Cardiac muscle cell (in vitro differentiated cells and primary cell): ENCODE results near the gene CUTA. TPM values are rescaled to one million over a fixed set of nuclear protein-coding genes. Genes with fewer than 3 reads are reported as not detected.
"Not testable (repeated sequence)": the region's sequence is repeated elsewhere in the genome, so short reads cannot be mapped to it uniquely, and the experiment has no call there.

Experiments
- DNase-seq, 2 donors: peaks; one replicate each; pipeline versions ENCODE4 v3.0.0 to v3.0.0-alpha.2; 2010 to 2017; ENCODE audit warnings: low read depth in 1 of 2, low spot score in 1 of 2
- H3K27ac ChIP-seq: fragments of 200-600 bp; sonication (generic); 2 replicates; pipeline ENCODE4 v1.5.1; 2016
- H3K27me3 ChIP-seq: fragments of 200-600 bp; sonication (generic); 2 replicates; pipeline ENCODE4 v1.6.0; 2016; ENCODE audit warnings: control low read depth
- H3K36me3 ChIP-seq: fragments of 200-600 bp; sonication (generic); 2 replicates; pipeline ENCODE4 v1.5.1; 2016; ENCODE audit warnings: control low read depth
- H3K4me1 ChIP-seq: fragments of 200-600 bp; sonication (generic); 2 replicates; pipeline ENCODE4 v1.8.1; 2017; ENCODE audit warnings: low read depth, mild to moderate bottlenecking, mixed run types
- H3K4me3 ChIP-seq: fragments of 200-600 bp; sonication (generic); 2 replicates; pipeline ENCODE4 v1.5.1; 2016; ENCODE audit warnings: mild to moderate bottlenecking
- H3K9me3 ChIP-seq: fragments of 200-600 bp; sonication (generic); 2 replicates; pipeline ENCODE4 v1.5.1; 2017; ENCODE audit warnings: low read depth, mild to moderate bottlenecking, control low read depth
- polyA plus RNA-seq: library from polyadenylated mRNA; unstranded; fragments of >200 nt; fragmentation: Nextera tagmentation; extraction: Ambion mirVana; gene quantifications from 2 replicates; pipeline ENCODE4 v1.2.1, GENCODE V29; 2016
- total RNA-seq: library from RNA; depleted of rRNA; stranded (reverse); fragments of >200 nt; gene quantifications from 2 replicates; pipeline ENCODE4 v1.2.3, GENCODE V29; 2016
- TF ChIP-seq, protein P1 (sequence below): IDR thresholded peaks from 2 replicates; pipeline ENCODE4 v1.5.1; 2012; ENCODE audit warnings: low read depth, mild to moderate bottlenecking, low read length

CUTA gene
- total and polyA plus RNA-seq, 2 experiments from 2014 or later: 304 to 501 TPM

DNA sequence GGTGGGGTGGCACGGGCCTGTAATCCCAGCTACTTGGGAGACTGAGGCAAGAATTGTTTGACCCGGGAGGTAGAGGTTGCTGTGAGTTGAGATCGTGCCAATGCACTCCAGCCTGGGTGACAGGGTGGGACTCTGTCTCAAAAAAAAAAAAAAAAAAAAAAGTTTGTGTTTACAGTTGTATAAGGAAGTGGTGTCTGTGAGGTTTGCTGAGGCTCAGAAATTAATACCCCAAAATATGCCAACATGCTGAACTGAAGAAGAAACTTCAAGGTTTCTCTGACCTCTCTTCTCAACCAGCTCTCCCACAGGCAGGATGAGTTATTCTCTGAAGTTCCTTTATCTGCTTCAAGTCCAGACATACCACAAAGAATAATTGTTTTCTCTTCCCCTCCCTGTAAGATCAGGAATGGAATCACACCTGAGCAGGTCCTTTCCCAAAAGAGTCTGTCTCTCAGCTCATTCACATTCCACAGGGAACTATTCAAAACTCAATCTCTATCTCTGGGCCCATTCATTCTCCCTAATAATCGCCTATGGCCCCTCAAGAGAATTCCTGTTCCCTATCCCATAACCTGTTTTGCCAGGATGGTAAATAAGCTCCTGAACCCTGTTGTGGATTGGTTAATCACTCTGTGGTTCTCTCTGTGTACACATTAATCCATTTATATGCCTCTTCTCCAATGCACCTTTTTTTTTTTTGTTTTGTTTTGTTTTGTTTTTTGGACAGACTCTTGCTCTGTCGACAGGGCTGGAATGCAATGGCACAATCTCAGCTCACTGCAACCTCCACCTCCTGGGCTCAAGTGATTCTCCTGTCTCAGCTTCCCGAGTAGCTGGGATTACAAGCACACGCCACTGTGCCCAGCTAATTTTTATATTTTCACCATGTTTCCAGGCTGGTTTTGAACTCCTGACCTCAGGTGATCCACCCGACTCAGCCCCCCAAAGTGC, 43.7 kb downstream of the CUTA start:
- DNase-seq: peak in 1 of 2 donors; percentile 21
- TF ChIP-seq, protein P1, sequence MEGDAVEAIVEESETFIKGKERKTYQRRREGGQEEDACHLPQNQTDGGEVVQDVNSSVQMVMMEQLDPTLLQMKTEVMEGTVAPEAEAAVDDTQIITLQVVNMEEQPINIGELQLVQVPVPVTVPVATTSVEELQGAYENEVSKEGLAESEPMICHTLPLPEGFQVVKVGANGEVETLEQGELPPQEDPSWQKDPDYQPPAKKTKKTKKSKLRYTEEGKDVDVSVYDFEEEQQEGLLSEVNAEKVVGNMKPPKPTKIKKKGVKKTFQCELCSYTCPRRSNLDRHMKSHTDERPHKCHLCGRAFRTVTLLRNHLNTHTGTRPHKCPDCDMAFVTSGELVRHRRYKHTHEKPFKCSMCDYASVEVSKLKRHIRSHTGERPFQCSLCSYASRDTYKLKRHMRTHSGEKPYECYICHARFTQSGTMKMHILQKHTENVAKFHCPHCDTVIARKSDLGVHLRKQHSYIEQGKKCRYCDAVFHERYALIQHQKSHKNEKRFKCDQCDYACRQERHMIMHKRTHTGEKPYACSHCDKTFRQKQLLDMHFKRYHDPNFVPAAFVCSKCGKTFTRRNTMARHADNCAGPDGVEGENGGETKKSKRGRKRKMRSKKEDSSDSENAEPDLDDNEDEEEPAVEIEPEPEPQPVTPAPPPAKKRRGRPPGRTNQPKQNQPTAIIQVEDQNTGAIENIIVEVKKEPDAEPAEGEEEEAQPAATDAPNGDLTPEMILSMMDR: no peak
- H3K27me3 ChIP-seq: no peaks in the 10 kb centered on the region
- H3K27ac ChIP-seq: no peak overlapping the region
- H3K9me3 ChIP-seq: no peaks in the 10 kb centered on the region
- no peak overlapping the region for H3K4me3 ChIP-seq
- H3K36me3 ChIP-seq: no peaks in the 10 kb centered on the region
- peaks cover 20% of the 10 kb centered on the region for H3K4me1 ChIP-seq

DNA sequence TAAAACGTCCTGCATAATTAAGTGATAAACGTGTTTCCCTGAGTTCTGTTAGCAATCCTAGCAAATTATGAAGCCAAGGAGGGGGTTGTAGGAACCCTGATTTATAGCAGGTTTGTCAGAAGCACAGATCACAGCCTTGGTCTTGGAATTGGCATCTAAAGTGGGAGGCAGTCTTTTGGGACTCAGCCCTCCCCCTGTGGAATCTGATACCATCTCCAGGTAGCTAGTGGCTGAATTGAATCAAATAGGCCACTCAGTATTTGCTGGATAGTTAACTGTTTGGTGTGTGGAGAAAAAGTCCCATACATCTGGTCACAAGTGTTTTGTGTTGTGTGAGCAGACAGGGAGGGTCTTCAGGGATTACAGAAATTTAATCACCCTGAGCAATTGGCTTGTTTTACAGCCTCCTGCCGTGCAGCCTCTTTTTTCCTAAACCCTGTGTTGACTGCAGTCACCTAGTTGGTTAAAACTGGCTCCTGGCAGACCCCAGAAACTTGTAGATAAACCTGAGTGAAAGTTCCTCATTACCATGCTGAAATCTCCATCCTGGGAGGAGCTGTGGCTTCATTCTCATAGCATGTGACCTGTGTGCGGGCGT, 45.3 kb downstream of the CUTA start:
- no peaks in the 10 kb centered on the region for H3K36me3 ChIP-seq
- H3K9me3 ChIP-seq: no peaks in the 10 kb centered on the region
- no peak for DNase-seq
- no peak overlapping the region for H3K4me3 ChIP-seq
- TF ChIP-seq, protein P1: no peak
- no peaks in the 10 kb centered on the region for H3K27me3 ChIP-seq
- peak overlapping the region; percentile 76 for H3K27ac ChIP-seq
- H3K4me1 ChIP-seq: peaks cover 15% of the 10 kb centered on the region

DNA sequence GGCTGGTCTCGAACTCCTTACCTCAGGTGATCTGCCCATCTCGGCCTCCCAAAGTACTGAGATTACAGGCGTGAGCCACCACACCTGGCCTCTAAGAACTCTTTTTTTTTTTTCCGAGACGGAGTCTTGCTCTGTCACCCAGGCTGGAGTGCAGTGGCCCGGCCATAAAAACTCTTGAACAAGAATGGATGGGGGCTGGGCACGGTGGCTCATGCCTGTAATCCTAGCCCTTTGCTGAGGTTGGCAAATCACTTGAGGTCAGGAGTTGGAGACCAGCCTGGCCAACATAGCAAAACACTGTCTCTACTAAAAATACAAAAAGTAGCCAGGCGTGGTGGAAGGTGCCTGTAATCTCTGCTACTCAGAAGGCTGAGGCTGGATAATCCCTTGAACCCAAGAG, 46.0 kb downstream of the CUTA start:
- not testable (repeated sequence) for H3K4me3 ChIP-seq, H3K36me3 ChIP-seq, DNase-seq, H3K27me3 ChIP-seq, H3K9me3 ChIP-seq, H3K27ac ChIP-seq
- peaks cover 15% of the 10 kb centered on the region for H3K4me1 ChIP-seq

DNA sequence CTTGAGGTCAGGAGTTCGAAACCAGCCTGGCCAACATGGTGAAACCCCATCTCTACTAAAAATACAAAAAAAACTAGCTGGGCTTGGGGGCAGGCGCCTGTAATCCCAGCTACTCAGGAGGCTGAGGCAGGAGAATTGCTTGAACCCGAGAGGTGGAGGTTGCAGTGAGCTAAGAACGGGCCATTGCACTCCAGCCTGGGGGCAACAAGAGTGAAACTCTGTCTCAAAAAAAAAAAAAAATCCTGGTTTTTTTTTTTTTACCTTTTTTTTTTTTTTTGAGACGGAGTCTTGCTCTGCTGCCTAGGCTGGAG, 50.2 kb downstream of the CUTA start:
- Histone ChIP-seq H3K27ac (peak overlapping the region; percentile 57), H3K4me1 (peaks cover 17% of the 10 kb centered on the region)
- not testable (repeated sequence) for DNase-seq, H3K27me3 ChIP-seq, H3K36me3 ChIP-seq, H3K4me3 ChIP-seq, H3K9me3 ChIP-seq

DNA sequence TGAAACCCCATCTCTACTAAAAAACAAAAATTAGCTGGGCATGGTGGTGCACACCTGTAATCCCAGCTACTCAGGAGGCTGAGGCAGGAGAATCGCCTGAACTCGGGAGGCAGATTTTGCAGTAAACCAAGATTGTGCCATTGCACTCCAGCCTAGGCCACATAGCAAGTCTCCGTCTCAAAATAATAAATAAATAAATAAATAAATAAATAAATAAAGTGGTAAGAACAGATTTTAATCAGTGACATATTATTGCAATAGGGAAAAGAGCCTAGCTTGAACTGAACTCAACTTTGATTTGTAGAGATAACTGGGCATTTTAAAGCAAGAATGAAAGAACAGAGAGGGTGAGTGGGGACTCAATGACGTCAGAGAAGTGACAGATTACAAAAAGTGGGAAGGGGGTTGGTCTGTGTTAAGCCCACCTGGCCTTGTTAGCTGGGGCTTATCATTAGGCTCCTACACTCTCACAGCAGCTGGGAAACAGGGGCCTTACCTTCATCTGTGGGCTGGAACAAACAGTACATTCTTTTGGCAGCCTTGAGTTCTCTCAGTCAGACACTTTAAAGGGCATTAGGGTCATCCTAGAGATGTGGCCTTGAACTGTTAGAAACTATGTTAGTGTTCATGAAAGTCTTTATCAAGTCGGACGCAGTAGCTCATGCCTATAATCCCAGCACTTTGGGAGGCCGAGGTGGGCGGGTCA, 50.7 kb downstream of the CUTA start:
- TF ChIP-seq, protein P1: no peak
- peaks cover 13% of the 10 kb centered on the region for H3K4me1 ChIP-seq
- H3K4me3 ChIP-seq: no peak overlapping the region
- DNase-seq: no peak
- no peaks in the 10 kb centered on the region for H3K9me3 ChIP-seq
- H3K27ac ChIP-seq: peak overlapping the region; percentile 57
- no peaks in the 10 kb centered on the region for H3K27me3 ChIP-seq
- H3K36me3 ChIP-seq: no peaks in the 10 kb centered on the region

Other genes starting within 250 kb of the CUTA start
- 70.6 and 94.6 TPM in 2 replicates for gene COL11A2, start 225.6 kb downstream of the CUTA start, total RNA-seq
- 59.6 and 63.8 TPM in 2 replicates for gene COL11A2, start 225.6 kb downstream of the CUTA start, polyA plus RNA-seq
- 38.1 and 46.7 TPM in 2 replicates for gene RXRB, start 217.4 kb downstream of the CUTA start, total RNA-seq
- gene RXRB, start 217.4 kb downstream of the CUTA start, polyA plus RNA-seq: 37.8 and 39.6 TPM in 2 replicates
- gene SLC39A7, start 217.2 kb downstream of the CUTA start, total RNA-seq: 147 and 150 TPM in 2 replicates
- 35.1 and 51.3 TPM in 2 replicates for gene SLC39A7, start 217.2 kb downstream of the CUTA start, polyA plus RNA-seq
- 45.4 and 45.7 TPM in 2 replicates for gene HSD17B8, start 213.5 kb downstream of the CUTA start, total RNA-seq
- gene HSD17B8, start 213.5 kb downstream of the CUTA start, polyA plus RNA-seq: 47.6 and 68.0 TPM in 2 replicates
- gene RING1, start 209.6 kb downstream of the CUTA start, total RNA-seq: 37.0 and 51.4 TPM in 2 replicates
- gene RING1, start 209.6 kb downstream of the CUTA start, polyA plus RNA-seq: 42.1 and 44.2 TPM in 2 replicates
- gene VPS52, start 146.2 kb downstream of the CUTA start, total RNA-seq: 34.4 and 37.1 TPM in 2 replicates
- 55.2 and 64.8 TPM in 2 replicates for gene VPS52, start 146.2 kb downstream of the CUTA start, polyA plus RNA-seq
- gene RPS18, start 146.0 kb downstream of the CUTA start, total RNA-seq: 2,022 and 2,161 TPM in 2 replicates
- 1,298 and 1,698 TPM in 2 replicates for gene RPS18, start 146.0 kb downstream of the CUTA start, polyA plus RNA-seq
- 11.7 and 15.5 TPM in 2 replicates for gene B3GALT4, start 141.0 kb downstream of the CUTA start, total RNA-seq
- gene B3GALT4, start 141.0 kb downstream of the CUTA start, polyA plus RNA-seq: 11.0 and 15.8 TPM in 2 replicates
- 34.8 and 58.9 TPM in 2 replicates for gene WDR46, start 128.9 kb downstream of the CUTA start, total RNA-seq
- 46.3 and 70.4 TPM in 2 replicates for gene WDR46, start 128.9 kb downstream of the CUTA start, polyA plus RNA-seq
- 72.8 and 95.3 TPM in 2 replicates for gene PFDN6, start 128.5 kb downstream of the CUTA start, total RNA-seq
- gene PFDN6, start 128.5 kb downstream of the CUTA start, polyA plus RNA-seq: 34.2 and 35.1 TPM in 2 replicates
- 61.8 and 89.8 TPM in 2 replicates for gene RGL2, start 119.2 kb downstream of the CUTA start, total RNA-seq
- 86.1 and 115 TPM in 2 replicates for gene RGL2, start 119.2 kb downstream of the CUTA start, polyA plus RNA-seq
- 29.9 and 36.4 TPM in 2 replicates for gene TAPBP, start 104.0 kb downstream of the CUTA start, total RNA-seq
- 30.8 and 39.2 TPM in 2 replicates for gene TAPBP, start 104.0 kb downstream of the CUTA start, polyA plus RNA-seq
- 37.0 and 48.0 TPM in 2 replicates for gene ZBTB22, start 100.4 kb downstream of the CUTA start, total RNA-seq
- 29.1 and 40.7 TPM in 2 replicates for gene ZBTB22, start 100.4 kb downstream of the CUTA start, polyA plus RNA-seq
- 27.6 and 44.3 TPM in 2 replicates for gene DAXX, start 95.1 kb downstream of the CUTA start, total RNA-seq
- 38.7 and 39.9 TPM in 2 replicates for gene DAXX, start 95.1 kb downstream of the CUTA start, polyA plus RNA-seq
- 14.0 and 69.2 TPM in 2 replicates for gene KIFC1, start 26.3 kb downstream of the CUTA start, total RNA-seq
- gene KIFC1, start 26.3 kb downstream of the CUTA start, polyA plus RNA-seq: 9.4 and 33.3 TPM in 2 replicates
- 61.9 and 116 TPM in 2 replicates for gene PHF1, start 7.1 kb downstream of the CUTA start, total RNA-seq
- gene PHF1, start 7.1 kb downstream of the CUTA start, polyA plus RNA-seq: 34.5 and 62.1 TPM in 2 replicates
- gene SYNGAP1, start 2.0 kb upstream of the CUTA start, total RNA-seq: 14.9 and 20.2 TPM in 2 replicates
- 6.8 and 10.5 TPM in 2 replicates for gene SYNGAP1, start 2.0 kb upstream of the CUTA start, polyA plus RNA-seq
- 5.5 and 7.8 TPM in 2 replicates for gene ZBTB9, start 36.5 kb upstream of the CUTA start, total RNA-seq
- 9.5 and 11.2 TPM in 2 replicates for gene ZBTB9, start 36.5 kb upstream of the CUTA start, polyA plus RNA-seq
- gene BAK1, start 162.2 kb upstream of the CUTA start, total RNA-seq: 39.0 and 60.8 TPM in 2 replicates
- gene BAK1, start 162.2 kb upstream of the CUTA start, polyA plus RNA-seq: 56.1 and 85.3 TPM in 2 replicates
- 0.35 and 1.1 TPM in 2 replicates for gene ITPR3, start 203.2 kb upstream of the CUTA start, total RNA-seq
- 0.13 and 0.92 TPM in 2 replicates for gene ITPR3, start 203.2 kb upstream of the CUTA start, polyA plus RNA-seq